Mucosa of descending colon (tissue), 3 donors: ENCODE measurements around the gene ST7. TPM values are rescaled to one million over a fixed set of nuclear protein-coding genes. Genes with fewer than 3 reads are reported as not detected.
A peak's percentile ranks its signal among the peaks of the same experiment; 100 is the strongest.

Experiments
- ATAC-seq: fragments of 200-7000 bp; cut with Tn5 transposase; one replicate; pipeline ENCODE4 v1.9.1; 2020; ENCODE audit warnings: mild to moderate bottlenecking, moderate library complexity
- DNase-seq, 3 donors: peaks; one replicate each; pipeline ENCODE4 v3.0.0-alpha.2; 2020
- H3K36me3 ChIP-seq: fragments of 200-600 bp; one replicate; pipeline ENCODE4 v1.8.0; 2021; ENCODE audit warnings: low read depth, mild to moderate bottlenecking
- H3K4me1 ChIP-seq: fragments of 200-600 bp; one replicate; pipeline ENCODE4 v1.8.0; 2021; ENCODE audit warnings: low read depth, mild to moderate bottlenecking
- H3K4me3 ChIP-seq: fragments of 200-600 bp; one replicate; pipeline ENCODE4 v1.8.0; 2021; ENCODE audit warnings: mild to moderate bottlenecking
- H3K9me3 ChIP-seq: fragments of 200-600 bp; one replicate; pipeline ENCODE4 v1.8.0; 2021; ENCODE audit warnings: mild to moderate bottlenecking
- intact Hi-C, 2 donors: fragments of 100-400 bp; cut with DNase I in 1 of 2; cut with micrococcal nuclease in 1 of 2; formaldehyde crosslinking; loops; one replicate each; pipeline versions ENCODE4 v1.11.0 to v1.11.1; 2022; cut with DNase I, micrococcal nuclease
- total RNA-seq, 3 donors: library from RNA; stranded (reverse); fragmentation: NEBNext Ultra II Directional in 2 of 3; extraction: Animal tissue kit (Norgen Biotek cat#: 25700) in 2 of 3; gene quantifications; one replicate each; pipeline versions ENCODE4 v1.2.1 to v1.2.4, GENCODE V29; 2021 to 2023
- TF ChIP-seq, protein P1 (sequence below): fragments of 200-600 bp; IDR thresholded peaks from one replicate; pipeline ENCODE4 v1.8.0; 2022; ENCODE audit warnings: antibody characterized with exemption, mild to moderate bottlenecking
- donor health status: DM: no; HTN: no; CAD: no; lungs with moderate emphysema.
- donor health status: DM: no; HTN: no; CAD: no.
- donor health status: DM: no; HTN: yes; CAD: no.

Gene ST7
- total RNA-seq, 3 donors from 2014 or later, result 10.1 to 22.0 (median 11.3) TPM

DNA sequence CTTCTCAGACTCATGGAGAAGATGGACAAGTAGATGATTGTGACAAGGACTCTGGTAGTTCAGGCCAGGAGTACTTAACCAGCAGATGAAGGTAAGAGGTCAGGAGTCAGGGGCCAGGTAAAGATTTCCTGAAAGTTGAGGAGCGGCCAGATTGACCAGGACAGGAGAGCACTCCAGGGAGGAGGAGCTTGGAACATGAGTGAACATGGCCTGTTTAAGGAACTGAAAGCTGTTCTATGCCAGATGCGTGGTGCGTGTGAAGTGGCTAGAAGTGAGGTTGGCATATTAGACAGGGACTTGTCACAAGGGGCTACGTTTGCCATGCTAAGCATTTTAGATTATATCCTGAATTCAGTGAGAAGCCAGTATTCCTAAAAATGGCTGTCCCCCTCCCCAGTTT, 212.4 kb downstream of the ST7 start:
- Histone ChIP-seq H3K36me3 (no peaks in the 10 kb centered on the region), H3K4me3 (no peak overlapping the region), H3K9me3 (no peaks in the 10 kb centered on the region), H3K4me1 (no peaks in the 10 kb centered on the region)
- peak; percentile 24 for ATAC-seq
- TF ChIP-seq, protein P1, sequence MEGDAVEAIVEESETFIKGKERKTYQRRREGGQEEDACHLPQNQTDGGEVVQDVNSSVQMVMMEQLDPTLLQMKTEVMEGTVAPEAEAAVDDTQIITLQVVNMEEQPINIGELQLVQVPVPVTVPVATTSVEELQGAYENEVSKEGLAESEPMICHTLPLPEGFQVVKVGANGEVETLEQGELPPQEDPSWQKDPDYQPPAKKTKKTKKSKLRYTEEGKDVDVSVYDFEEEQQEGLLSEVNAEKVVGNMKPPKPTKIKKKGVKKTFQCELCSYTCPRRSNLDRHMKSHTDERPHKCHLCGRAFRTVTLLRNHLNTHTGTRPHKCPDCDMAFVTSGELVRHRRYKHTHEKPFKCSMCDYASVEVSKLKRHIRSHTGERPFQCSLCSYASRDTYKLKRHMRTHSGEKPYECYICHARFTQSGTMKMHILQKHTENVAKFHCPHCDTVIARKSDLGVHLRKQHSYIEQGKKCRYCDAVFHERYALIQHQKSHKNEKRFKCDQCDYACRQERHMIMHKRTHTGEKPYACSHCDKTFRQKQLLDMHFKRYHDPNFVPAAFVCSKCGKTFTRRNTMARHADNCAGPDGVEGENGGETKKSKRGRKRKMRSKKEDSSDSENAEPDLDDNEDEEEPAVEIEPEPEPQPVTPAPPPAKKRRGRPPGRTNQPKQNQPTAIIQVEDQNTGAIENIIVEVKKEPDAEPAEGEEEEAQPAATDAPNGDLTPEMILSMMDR, result no peak
- intact Hi-C loops, result no loop called here
- peak in 1 of 3 donors; percentile 14 for DNase-seq

GRCh38 chr7:117169907-117170306, 216.6 kb downstream of the ST7 start:
- intact Hi-C loops, result no loop called here
- TF ChIP-seq, protein P1, result no peak
- Histone ChIP-seq H3K36me3 (no peaks in the 10 kb centered on the region), H3K9me3 (no peaks in the 10 kb centered on the region), H3K4me3 (no peak overlapping the region), H3K4me1 (no peaks in the 10 kb centered on the region)
- ATAC-seq (no peak), DNase-seq (no peak)

DNA sequence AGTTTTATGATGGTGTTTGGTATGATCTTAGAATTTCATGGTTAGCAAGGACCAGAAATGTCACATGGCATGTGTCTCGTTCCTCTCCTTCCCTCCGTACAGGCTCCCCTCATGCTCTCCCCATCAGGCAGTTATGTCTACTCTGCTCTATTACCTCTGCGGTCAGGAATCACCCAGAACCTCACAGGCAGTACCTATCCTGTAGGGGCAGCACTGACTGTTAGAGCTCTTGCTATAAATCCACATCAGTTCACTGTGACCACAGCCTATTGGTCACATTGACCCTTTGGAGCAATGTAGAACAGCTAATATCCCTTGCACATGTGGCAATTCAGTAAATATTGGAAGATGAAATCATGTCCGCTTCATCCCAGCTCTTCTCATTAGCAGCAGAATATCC, 217.8 kb downstream of the ST7 start:
- ATAC-seq (no peak), DNase-seq (no peak)
- intact Hi-C loops, result no loop called here
- no peaks in the 10 kb centered on the region for H3K9me3 ChIP-seq
- no peaks in the 10 kb centered on the region for H3K4me1 ChIP-seq
- TF ChIP-seq, protein P1, result no peak
- no peaks in the 10 kb centered on the region for H3K36me3 ChIP-seq
- no peak overlapping the region for H3K4me3 ChIP-seq

GRCh38 chr7:117172283-117172682, 219.0 kb downstream of the ST7 start:
- no peaks in the 10 kb centered on the region for H3K4me1 ChIP-seq
- ATAC-seq, result no peak
- intact Hi-C loops, result no loop called here
- no peaks in the 10 kb centered on the region for H3K36me3 ChIP-seq
- H3K4me3 ChIP-seq, result no peak overlapping the region
- TF ChIP-seq, protein P1, result no peak
- DNase-seq, result no peak
- no peaks in the 10 kb centered on the region for H3K9me3 ChIP-seq

GRCh38 chr7:117173035-117173770, 219.9 kb downstream of the ST7 start:
- Histone ChIP-seq H3K36me3 (no peaks in the 10 kb centered on the region), H3K4me1 (no peaks in the 10 kb centered on the region), H3K9me3 (no peaks in the 10 kb centered on the region), H3K4me3 (no peak overlapping the region)
- TF ChIP-seq, protein P1, result no peak
- intact Hi-C loops, result no loop called here
- DNase-seq (no peak), ATAC-seq (no peak)
